CD4-positive, alpha-beta memory T cell (primary cell): ENCODE results near the gene DELE1. TPM values are rescaled to one million over a fixed set of nuclear protein-coding genes. Genes with fewer than 3 reads are reported as not detected.

Source experiments
- CTCF ChIA-PET: fragments of 350-600 bp; sonication (Branson Sonifier 250); formaldehyde crosslinking; loops from one replicate; lab custom pipeline; 2021; ENCODE audit warnings: inconsistent platforms; ENCODE audit not compliant: partially characterized antibody; lab: Charles Lee
- POLR2A ChIA-PET: fragments of 350-600 bp; sonication (Branson Sonifier 250); formaldehyde crosslinking; loops from one replicate; lab custom pipeline; 2021; ENCODE audit not compliant: partially characterized antibody; lab: Charles Lee
- DNase-seq, 5 donors: peaks; one replicate each; pipeline versions ENCODE4 v3.0.0 to v3.0.0-alpha.2; 2020 to 2022; ENCODE audit warnings: mixed read lengths in 1 of 5
- H3K27ac ChIP-seq: one replicate; pipeline ENCODE4 v1.7.0; 2013; ENCODE audit warnings: low read depth, low read length
- H3K27me3 ChIP-seq: 2 replicates; pipeline ENCODE4 v1.7.0; 2013; ENCODE audit warnings: mild to moderate bottlenecking, low read length, moderate library complexity; ENCODE audit not compliant: insufficient read depth
- H3K36me3 ChIP-seq: 2 replicates; pipeline ENCODE4 v1.7.0; 2013; ENCODE audit warnings: mild to moderate bottlenecking, low read length, moderate library complexity; ENCODE audit not compliant: insufficient read depth
- H3K4me1 ChIP-seq: 2 replicates; pipeline ENCODE4 v1.7.0; 2013; ENCODE audit warnings: mild to moderate bottlenecking, low read length, moderate library complexity; ENCODE audit not compliant: insufficient read depth
- H3K4me3 ChIP-seq, 2 donors: one replicate each; pipeline ENCODE4 v1.7.0; 2013; ENCODE audit warnings: low read length in 2 of 2, mild to moderate bottlenecking in 1 of 2
- H3K9me3 ChIP-seq, 2 donors: one replicate each; pipeline ENCODE4 v1.7.0; 2013; ENCODE audit warnings: low read length in 2 of 2, control low read depth in 1 of 2; ENCODE audit not compliant: control insufficient read depth in 1 of 2
- H3K27ac Mint-ChIP-seq, 7 donors: one replicate each; pipeline ENCODE4 v1.8.0; 2020 to 2021; ENCODE audit warnings: mixed read lengths in 7 of 7, mild to moderate bottlenecking in 6 of 7, inconsistent platforms in 3 of 7, moderate library complexity in 3 of 7
- H3K27me3 Mint-ChIP-seq, 2 donors: one replicate each; pipeline ENCODE4 v1.8.0; 2020 to 2021; ENCODE audit warnings: mixed read lengths in 2 of 2
- H3K36me3 Mint-ChIP-seq, 2 donors: one replicate each; pipeline ENCODE4 v1.8.0; 2020 to 2021; ENCODE audit warnings: mixed read lengths in 2 of 2, inconsistent platforms in 1 of 2, mild to moderate bottlenecking in 1 of 2
- H3K4me1 Mint-ChIP-seq, 4 donors: one replicate each; pipeline ENCODE4 v1.8.0; 2020 to 2021; ENCODE audit warnings: mixed read lengths in 4 of 4, mild to moderate bottlenecking in 1 of 4
- H3K4me3 Mint-ChIP-seq, 8 donors: one replicate each; pipeline ENCODE4 v1.8.0; 2020 to 2021; ENCODE audit warnings: mixed read lengths in 8 of 8, mild to moderate bottlenecking in 7 of 8, moderate library complexity in 6 of 8, inconsistent platforms in 3 of 8
- H3K9me3 Mint-ChIP-seq, 8 donors: one replicate each; pipeline ENCODE4 v1.8.0; 2020 to 2021; ENCODE audit warnings: mixed read lengths in 8 of 8, mild to moderate bottlenecking in 5 of 8, inconsistent platforms in 3 of 8, moderate library complexity in 1 of 8
- intact Hi-C: fragments of 100-400 bp; cut with micrococcal nuclease; formaldehyde crosslinking; loops from one replicate; pipeline ENCODE4 v1.15.1; 2023
- polyA plus RNA-seq, 2 donors: library from polyadenylated mRNA; unstranded; fragments of 300-500 nt; fragmentation: Illumina TruSeq; gene quantifications; one replicate each; pipeline ENCODE4 v1.2.3, GENCODE V29; 2021
- total RNA-seq, 2 experiments: library from RNA; stranded (reverse); gene quantifications; one replicate each; pipeline ENCODE4 v1.2.3, GENCODE V29; 2021

Gene DELE1
- total and polyA plus RNA-seq, 4 experiments from 2014 or later = 31.4 to 83.1 (median 58.7) TPM

DNA sequence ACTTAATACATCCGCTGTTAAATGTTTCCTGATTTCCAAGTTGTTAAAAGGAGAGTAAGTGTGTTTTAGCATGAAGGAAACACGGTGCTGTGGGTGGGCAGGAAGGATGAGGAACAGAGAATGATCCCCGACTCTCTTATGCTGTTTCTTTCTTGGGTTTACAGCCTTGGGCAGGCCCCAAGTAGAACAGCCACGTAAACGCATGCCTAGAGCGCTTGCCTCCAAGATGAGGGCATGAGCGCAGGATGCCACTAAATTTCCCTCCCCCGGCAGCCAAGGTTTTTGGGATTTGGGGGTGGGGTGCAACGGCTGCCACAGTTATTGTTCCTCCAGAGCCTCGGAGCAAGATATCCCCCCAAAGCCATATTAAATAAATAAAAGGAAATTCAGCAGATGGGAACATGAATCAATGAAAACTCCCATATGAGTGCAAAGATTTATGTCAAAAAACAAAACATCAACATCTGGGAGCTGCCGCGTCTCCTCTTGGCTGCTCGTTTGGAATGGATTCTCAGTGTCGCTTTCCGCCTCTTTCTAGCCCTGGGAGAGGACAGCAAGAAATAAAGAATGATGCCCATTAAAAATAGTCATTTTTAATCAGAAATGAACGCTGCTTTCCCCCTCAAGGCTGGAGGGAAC, 10.0 kb upstream of the DELE1 start:
- Mint-ChIP-seq H3K27me3 (peaks cover 22 to 26% of the 10 kb centered on the region in 2 donors), H3K4me1 (peaks cover 0 to 16% (median 7%) of the 10 kb centered on the region in 4 donors)
- POLR2A ChIA-PET = interaction anchor here (1.5 to 2.4 kb wide), 2 partner anchors 10 to 64 kb away, joined by 4 to 11 read pairs; partner anchors contain the start of gene DELE1

DNA sequence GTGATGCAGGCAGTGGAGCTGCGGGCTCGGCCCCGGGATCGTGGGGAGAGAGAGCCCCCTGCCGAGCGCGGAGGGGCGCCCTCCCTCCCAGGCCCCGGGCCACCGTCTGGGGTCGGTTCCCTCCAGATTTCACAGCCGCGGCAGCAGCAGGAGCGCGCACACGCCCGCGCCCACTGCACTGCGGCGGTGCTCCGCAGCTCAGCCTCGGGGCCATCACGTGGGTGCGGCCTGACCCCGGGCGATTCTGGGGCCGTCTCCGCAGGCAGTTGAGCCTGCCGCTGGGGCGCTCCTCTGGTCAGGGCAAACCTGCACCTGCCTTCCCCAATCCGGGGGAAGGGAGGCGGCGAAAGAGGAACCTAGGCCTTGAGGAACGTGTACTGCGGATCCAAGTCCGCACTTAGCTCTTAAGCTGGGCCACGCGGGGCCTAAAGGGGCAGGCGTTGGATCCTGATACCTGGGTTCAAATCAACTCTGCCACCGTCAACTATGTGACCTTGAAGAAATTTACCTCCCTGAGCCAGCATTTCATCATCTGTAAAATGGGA, 9.4 kb upstream of the DELE1 start:
- H3K9me3 Mint-ChIP-seq = no peaks in the 10 kb centered on the region
- intact Hi-C loops = no loop called here
- H3K9me3 ChIP-seq = no peaks in the 10 kb centered on the region
- POLR2A ChIA-PET = interaction anchor here (1.5 to 2.4 kb wide), 2 partner anchors 9 to 64 kb away, joined by 4 to 11 read pairs; partner anchors contain the start of gene DELE1
- no peak overlapping the region for H3K4me3 ChIP-seq
- peaks cover 16% of the 10 kb centered on the region for H3K27me3 ChIP-seq
- H3K4me1 Mint-ChIP-seq = peaks cover 0 to 16% (median 7%) of the 10 kb centered on the region in 4 donors
- CTCF ChIA-PET = interaction anchor here (1.6 to 2.7 kb wide), 4 partner anchors 9 to 222 kb away, joined by 5 to 12 read pairs (median 8); partner anchors contain the start of gene DELE1
- no peak overlapping the region for H3K27ac ChIP-seq
- no peak for DNase-seq
- H3K27me3 Mint-ChIP-seq = peaks cover 22 to 26% of the 10 kb centered on the region in 2 donors
- H3K4me1 ChIP-seq = peaks cover 12% of the 10 kb centered on the region
- no peak overlapping the region for H3K27ac Mint-ChIP-seq
- H3K36me3 ChIP-seq = no peaks in the 10 kb centered on the region
- H3K36me3 Mint-ChIP-seq = no peaks in the 10 kb centered on the region
- peak overlapping the region in 4 of 8 donors; percentile 13 to 67 (median 34) for H3K4me3 Mint-ChIP-seq

More for the DNA sequence above, 10.0 kb upstream of the DELE1 start:
- H3K4me3 ChIP-seq = no peak overlapping the region
- H3K9me3 Mint-ChIP-seq = no peaks in the 10 kb centered on the region
- no peaks in the 10 kb centered on the region for H3K36me3 Mint-ChIP-seq
- peak overlapping the region; percentile 22 to 69 (median 34) for H3K4me3 Mint-ChIP-seq
- no peak overlapping the region for H3K27ac ChIP-seq
- no peak for DNase-seq
- H3K36me3 ChIP-seq = no peaks in the 10 kb centered on the region
- intact Hi-C loops = no loop called here
- H3K4me1 ChIP-seq = peaks cover 12% of the 10 kb centered on the region
- H3K27me3 ChIP-seq = peaks cover 16% of the 10 kb centered on the region
- CTCF ChIA-PET = interaction anchor here (1.3 to 2.7 kb wide), 4 partner anchors 10 to 221 kb away, joined by 3 to 12 read pairs (median 6); partner anchors contain the start of gene DELE1
- H3K27ac Mint-ChIP-seq = peak overlapping the region in 1 of 7 donors; percentile 17
- no peaks in the 10 kb centered on the region for H3K9me3 ChIP-seq

DNA sequence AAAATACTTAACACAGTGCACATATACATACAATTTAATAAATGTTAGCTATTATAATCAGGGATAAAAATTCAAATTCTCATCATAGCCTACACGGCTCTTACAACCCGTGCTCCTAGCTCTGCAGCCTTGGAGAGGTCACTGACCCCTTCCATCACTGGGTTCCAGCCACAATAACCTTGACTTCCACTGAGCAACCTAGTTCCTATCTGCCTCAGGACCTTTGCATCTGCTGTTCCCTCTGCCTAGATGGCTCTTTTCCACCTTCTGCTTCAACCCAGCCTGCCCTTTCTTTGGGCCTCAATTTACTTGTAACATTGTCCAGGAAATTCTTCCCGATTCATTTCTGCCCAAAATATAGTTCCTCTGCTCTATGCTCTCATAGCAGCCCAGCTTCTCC, 8.9 kb upstream of the DELE1 start:
- Mint-ChIP-seq H3K4me1 (peaks cover 0 to 16% (median 7%) of the 10 kb centered on the region in 4 donors), H3K4me3 (peak overlapping the region in 6 of 8 donors; percentile 11 to 73 (median 60)), H3K27me3 (peaks cover 22 to 26% of the 10 kb centered on the region in 2 donors), H3K9me3 (no peaks in the 10 kb centered on the region), H3K27ac (peak overlapping the region in 1 of 7 donors; percentile 49), H3K36me3 (no peaks in the 10 kb centered on the region)
- intact Hi-C loops = no loop called here
- POLR2A ChIA-PET = interaction anchor here (1.5 to 2.4 kb wide), 2 partner anchors 9 to 65 kb away, joined by 4 to 11 read pairs; partner anchors contain the start of gene DELE1
- no peak for DNase-seq
- CTCF ChIA-PET = interaction anchor here (1.6 to 2.7 kb wide), 4 partner anchors 9 to 222 kb away, joined by 5 to 12 read pairs (median 8); partner anchors contain the start of gene DELE1
- Histone ChIP-seq H3K27ac (no peak overlapping the region), H3K4me1 (peaks cover 12% of the 10 kb centered on the region), H3K27me3 (peaks cover 16% of the 10 kb centered on the region), H3K9me3 (no peaks in the 10 kb centered on the region), H3K36me3 (no peaks in the 10 kb centered on the region), H3K4me3 (no peak overlapping the region)

DNA sequence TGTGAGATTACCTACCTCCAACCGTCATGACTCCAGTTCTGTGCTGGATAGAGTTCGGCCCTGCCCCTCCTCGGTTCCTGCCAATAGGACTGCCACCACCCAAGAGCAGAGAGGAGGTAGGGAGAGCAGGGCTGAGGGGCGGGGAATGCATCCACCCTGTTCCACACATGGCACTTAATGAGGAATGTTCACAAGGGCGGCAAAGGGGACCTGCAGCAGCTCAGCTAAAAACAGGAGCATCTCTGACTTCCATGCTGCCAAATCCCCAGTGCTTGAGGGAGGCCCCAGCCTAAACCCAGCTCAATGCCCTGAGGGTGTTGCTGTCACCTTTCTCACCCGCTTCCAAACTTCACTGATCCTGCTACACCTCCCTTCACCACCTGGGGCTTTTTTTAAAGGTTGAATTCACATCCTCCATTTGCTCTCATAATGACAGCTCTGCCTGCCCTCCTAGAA, 7.8 kb upstream of the DELE1 start:
- POLR2A ChIA-PET = interaction anchor here (1.3 to 2.4 kb wide), 2 partner anchors 8 to 37 kb away, joined by 5 to 11 read pairs; partner anchors contain the start of gene DELE1
- DNase-seq = no peak
- intact Hi-C loops = no loop called here

DNA sequence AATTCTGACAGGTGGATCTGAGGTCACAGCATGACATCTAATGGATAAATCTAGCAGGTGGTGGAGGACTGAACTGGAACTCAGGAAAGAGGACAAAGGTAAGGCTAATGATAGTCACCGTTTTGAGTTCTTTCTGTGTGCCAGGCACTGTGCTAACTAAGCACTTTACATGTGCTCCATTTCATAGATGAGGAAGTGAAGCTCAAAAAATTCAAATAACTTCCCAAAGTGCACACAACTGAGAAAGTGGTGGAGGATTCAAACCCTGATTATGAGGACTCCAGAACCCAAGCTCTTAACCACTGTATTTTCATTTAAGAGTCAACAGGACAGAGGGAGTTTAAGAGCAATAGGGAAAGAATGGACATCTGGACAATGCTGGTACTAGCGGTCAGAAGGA, 7.1 kb upstream of the DELE1 start:
- peaks cover 12% of the 10 kb centered on the region for H3K4me1 ChIP-seq
- H3K4me3 ChIP-seq = no peak overlapping the region
- CTCF ChIA-PET = interaction anchor here (1.2 to 3.1 kb wide), 2 partner anchors 38 to 44 kb away, joined by 3 to 10 read pairs; no protein-coding TSS in a partner anchor
- intact Hi-C loops = no loop called here
- Mint-ChIP-seq H3K4me1 (peaks cover 0 to 16% (median 7%) of the 10 kb centered on the region in 4 donors), H3K9me3 (no peaks in the 10 kb centered on the region), H3K27me3 (peaks cover 22 to 25% of the 10 kb centered on the region in 2 donors), H3K4me3 (no peak overlapping the region), H3K27ac (no peak overlapping the region), H3K36me3 (no peaks in the 10 kb centered on the region)
- H3K27ac ChIP-seq = no peak overlapping the region
- DNase-seq = no peak
- H3K36me3 ChIP-seq = no peaks in the 10 kb centered on the region
- POLR2A ChIA-PET = interaction anchor here (1.3 kb wide), 1 partner anchor 37 kb away, joined by 5 read pairs; no protein-coding TSS in a partner anchor
- H3K9me3 ChIP-seq = no peaks in the 10 kb centered on the region
- H3K27me3 ChIP-seq = peaks cover 16% of the 10 kb centered on the region

More for the DNA sequence above, 7.8 kb upstream of the DELE1 start:
- Mint-ChIP-seq H3K27me3 (peaks cover 22 to 25% of the 10 kb centered on the region in 2 donors), H3K9me3 (no peaks in the 10 kb centered on the region), H3K4me1 (peaks cover 0 to 16% (median 7%) of the 10 kb centered on the region in 4 donors), H3K4me3 (no peak overlapping the region), H3K27ac (no peak overlapping the region), H3K36me3 (no peaks in the 10 kb centered on the region)
- H3K27ac ChIP-seq = no peak overlapping the region
- no peaks in the 10 kb centered on the region for H3K9me3 ChIP-seq
- CTCF ChIA-PET = interaction anchor here (0.7 to 3.1 kb wide), 7 partner anchors 26 to 224 kb away, joined by 3 to 12 read pairs (median 8); no protein-coding TSS in a partner anchor
- no peaks in the 10 kb centered on the region for H3K36me3 ChIP-seq
- no peak overlapping the region for H3K4me3 ChIP-seq
- peaks cover 12% of the 10 kb centered on the region for H3K4me1 ChIP-seq
- peaks cover 16% of the 10 kb centered on the region for H3K27me3 ChIP-seq

DNA sequence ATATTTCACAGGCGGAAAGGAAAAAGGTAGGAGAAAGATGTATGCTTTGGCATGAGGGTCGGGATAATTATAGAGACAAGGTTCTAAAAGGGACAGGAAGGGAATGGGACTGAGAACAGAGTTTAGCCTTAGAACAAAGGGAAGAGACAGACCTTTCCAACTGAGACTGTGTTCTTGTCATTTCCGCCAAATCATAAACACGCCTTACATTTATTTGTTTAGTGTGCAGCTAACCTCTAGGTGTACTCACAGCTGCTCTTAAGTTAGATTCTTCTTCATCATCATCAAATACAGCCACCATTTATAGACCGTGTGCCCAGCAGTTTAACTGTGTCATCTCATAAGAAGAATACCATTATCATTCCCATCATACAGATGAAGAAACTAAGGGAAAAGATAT, 5.9 kb upstream of the DELE1 start:
- peaks cover 17% of the 10 kb centered on the region for H3K4me1 ChIP-seq
- intact Hi-C loops = no loop called here
- DNase-seq = no peak
- POLR2A ChIA-PET = no interaction called here
- H3K4me3 ChIP-seq = no peak overlapping the region
- no peaks in the 10 kb centered on the region for H3K36me3 Mint-ChIP-seq
- H3K27me3 ChIP-seq = peaks cover 10% of the 10 kb centered on the region
- no peaks in the 10 kb centered on the region for H3K9me3 ChIP-seq
- H3K27me3 Mint-ChIP-seq = peaks cover 21 to 25% of the 10 kb centered on the region in 2 donors
- H3K4me1 Mint-ChIP-seq = peaks cover 0 to 16% (median 8%) of the 10 kb centered on the region in 4 donors
- no peak overlapping the region for H3K27ac ChIP-seq
- CTCF ChIA-PET = interaction anchor here (1.0 to 3.1 kb wide), 3 partner anchors 38 to 216 kb away, joined by 3 to 10 read pairs (median 3); no protein-coding TSS in a partner anchor
- H3K4me3 Mint-ChIP-seq = no peak overlapping the region
- H3K36me3 ChIP-seq = no peaks in the 10 kb centered on the region
- H3K9me3 Mint-ChIP-seq = no peaks in the 10 kb centered on the region
- H3K27ac Mint-ChIP-seq = no peak overlapping the region
